ENCODE results near the gene TBC1D22B.

The TBC1D22B gene

DNA sequence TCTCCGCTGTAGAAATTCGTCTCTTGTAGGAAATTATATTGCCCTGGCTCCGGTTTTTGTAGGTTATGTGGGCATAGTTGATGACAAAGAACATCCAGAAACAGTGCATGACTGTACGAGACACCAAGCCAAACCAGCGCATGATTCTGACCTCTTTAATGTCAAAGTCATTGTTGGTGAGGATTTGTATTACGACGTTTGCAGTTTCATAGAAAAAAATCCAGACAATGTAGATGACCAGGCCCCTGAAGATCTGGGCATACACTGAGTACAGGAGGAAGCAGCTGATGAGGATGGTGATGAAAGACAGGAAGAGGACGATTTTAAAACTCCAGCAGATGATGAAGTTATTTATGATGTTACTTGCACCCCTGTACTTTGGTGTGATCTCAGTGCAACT lies 39.1 kb upstream of the TBC1D22B start:
- TF ChIP-seq, protein P1, sequence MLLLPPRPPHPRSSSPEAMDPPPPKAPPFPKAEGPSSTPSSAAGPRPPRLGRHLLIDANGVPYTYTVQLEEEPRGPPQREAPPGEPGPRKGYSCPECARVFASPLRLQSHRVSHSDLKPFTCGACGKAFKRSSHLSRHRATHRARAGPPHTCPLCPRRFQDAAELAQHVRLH (tag by site-specific recombination; IDR thresholded peaks at IDR 0.05), result no peak
- no peak for TF ChIP-seq ZNF473 (tag by site-specific recombination; IDR thresholded peaks at IDR 0.05)
- TF ChIP-seq, protein P2, sequence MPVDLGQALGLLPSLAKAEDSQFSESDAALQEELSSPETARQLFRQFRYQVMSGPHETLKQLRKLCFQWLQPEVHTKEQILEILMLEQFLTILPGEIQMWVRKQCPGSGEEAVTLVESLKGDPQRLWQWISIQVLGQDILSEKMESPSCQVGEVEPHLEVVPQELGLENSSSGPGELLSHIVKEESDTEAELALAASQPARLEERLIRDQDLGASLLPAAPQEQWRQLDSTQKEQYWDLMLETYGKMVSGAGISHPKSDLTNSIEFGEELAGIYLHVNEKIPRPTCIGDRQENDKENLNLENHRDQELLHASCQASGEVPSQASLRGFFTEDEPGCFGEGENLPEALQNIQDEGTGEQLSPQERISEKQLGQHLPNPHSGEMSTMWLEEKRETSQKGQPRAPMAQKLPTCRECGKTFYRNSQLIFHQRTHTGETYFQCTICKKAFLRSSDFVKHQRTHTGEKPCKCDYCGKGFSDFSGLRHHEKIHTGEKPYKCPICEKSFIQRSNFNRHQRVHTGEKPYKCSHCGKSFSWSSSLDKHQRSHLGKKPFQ (tag by site-specific recombination; IDR thresholded peaks at IDR 0.05), result no peak
- no peak for TF ChIP-seq ZNF624 (tag by site-specific recombination; IDR thresholded peaks at IDR 0.05)
- Histone ChIP-seq H3K9me3 (ENCODE audit: control insufficient read depth, insufficient read depth, low read depth, low read length) (no peaks in the 10 kb centered on the region), H3K4me1 (ENCODE audit: control insufficient read depth, insufficient read depth, low read length) (peaks cover 6% of the 10 kb centered on the region), H3K27ac (ENCODE audit: extremely low read depth, low read depth, low read length) (no peak overlapping the region), H3K36me3 (ENCODE audit: control insufficient read depth in 2 of 2, insufficient read depth in 1 of 2, low read length in 2 of 2) (no peaks in the 10 kb centered on the region), H3K4me3 (ENCODE audit: low read depth, low read length) (no peak overlapping the region)
- POLR2A ChIA-PET, result no interaction called here
- CTCF ChIA-PET, result interaction anchor here (3.8 to 4.4 kb wide), 2 partner anchors 9 to 197 kb away, joined by 10 to 41 read pairs; no protein-coding TSS in a partner anchor

DNA sequence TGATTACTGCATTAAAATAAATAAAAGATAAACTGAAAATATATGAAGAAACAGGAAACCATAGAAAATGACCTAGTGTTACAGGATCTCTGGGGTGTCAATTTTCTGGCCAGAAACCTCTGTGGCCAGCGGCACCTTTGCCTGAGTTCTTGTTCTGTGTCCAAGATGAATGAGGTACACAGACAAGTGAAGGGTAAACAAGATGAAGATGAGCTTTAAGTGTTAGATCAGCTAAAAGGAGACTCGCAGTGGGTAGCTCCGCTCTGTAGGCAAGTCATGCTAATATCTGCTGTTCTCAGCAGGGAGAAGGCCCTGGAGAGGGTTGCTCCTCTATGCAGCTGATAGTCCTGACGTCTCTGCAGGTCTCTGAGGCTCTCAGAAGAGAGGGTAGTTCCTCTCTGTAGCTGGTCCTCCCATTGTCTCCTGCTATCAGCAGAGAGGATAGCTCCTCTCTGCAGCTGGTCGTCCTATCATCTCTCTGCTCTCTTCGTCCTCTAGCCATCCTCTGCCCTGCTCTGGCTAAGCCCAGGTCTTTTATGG lies 35.9 kb upstream of the TBC1D22B start:
- TF ChIP-seq ZNF585B (tag by site-specific recombination; IDR thresholded peaks at IDR 0.05) (no peak), MYNN (tag by site-specific recombination; IDR thresholded peaks at IDR 0.05; ENCODE audit: borderline replicate concordance) (no peak), ZNF747 (tag by site-specific recombination; IDR thresholded peaks at IDR 0.05) (no peak), ZNF610 (tag by site-specific recombination; IDR thresholded peaks at IDR 0.05; ENCODE audit: borderline replicate concordance) (no peak), KLF16 (tag by site-specific recombination; IDR thresholded peaks at IDR 0.05) (no peak), ZNF677 (tag by site-specific recombination; IDR thresholded peaks at IDR 0.05) (no peak)
- TF ChIP-seq, protein P3, sequence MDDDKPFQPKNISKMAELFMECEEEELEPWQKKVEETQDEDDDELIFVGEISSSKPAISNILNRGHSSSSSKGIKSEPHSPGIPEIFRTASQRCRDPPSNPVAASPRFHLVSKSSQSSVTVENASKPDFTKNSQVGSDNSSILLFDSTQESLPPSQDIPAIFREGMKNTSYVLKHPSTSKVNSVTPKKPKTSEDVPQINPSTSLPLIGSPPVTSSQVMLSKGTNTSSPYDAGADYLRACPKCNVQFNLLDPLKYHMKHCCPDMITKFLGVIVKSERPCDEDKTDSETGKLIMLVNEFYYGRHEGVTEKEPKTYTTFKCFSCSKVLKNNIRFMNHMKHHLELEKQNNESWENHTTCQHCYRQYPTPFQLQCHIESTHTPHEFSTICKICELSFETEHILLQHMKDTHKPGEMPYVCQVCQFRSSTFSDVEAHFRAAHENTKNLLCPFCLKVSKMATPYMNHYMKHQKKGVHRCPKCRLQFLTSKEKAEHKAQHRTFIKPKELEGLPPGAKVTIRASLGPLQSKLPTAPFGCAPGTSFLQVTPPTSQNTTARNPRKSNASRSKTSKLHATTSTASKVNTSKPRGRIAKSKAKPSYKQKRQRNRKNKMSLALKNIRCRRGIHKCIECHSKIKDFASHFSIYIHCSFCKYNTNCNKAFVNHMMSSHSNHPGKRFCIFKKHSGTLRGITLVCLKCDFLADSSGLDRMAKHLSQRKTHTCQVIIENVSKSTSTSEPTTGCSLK (tag by site-specific recombination; IDR thresholded peaks at IDR 0.05), result no peak
- TF ChIP-seq, protein P4, sequence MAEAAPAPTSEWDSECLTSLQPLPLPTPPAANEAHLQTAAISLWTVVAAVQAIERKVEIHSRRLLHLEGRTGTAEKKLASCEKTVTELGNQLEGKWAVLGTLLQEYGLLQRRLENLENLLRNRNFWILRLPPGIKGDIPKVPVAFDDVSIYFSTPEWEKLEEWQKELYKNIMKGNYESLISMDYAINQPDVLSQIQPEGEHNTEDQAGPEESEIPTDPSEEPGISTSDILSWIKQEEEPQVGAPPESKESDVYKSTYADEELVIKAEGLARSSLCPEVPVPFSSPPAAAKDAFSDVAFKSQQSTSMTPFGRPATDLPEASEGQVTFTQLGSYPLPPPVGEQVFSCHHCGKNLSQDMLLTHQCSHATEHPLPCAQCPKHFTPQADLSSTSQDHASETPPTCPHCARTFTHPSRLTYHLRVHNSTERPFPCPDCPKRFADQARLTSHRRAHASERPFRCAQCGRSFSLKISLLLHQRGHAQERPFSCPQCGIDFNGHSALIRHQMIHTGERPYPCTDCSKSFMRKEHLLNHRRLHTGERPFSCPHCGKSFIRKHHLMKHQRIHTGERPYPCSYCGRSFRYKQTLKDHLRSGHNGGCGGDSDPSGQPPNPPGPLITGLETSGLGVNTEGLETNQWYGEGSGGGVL (tag by site-specific recombination; IDR thresholded peaks at IDR 0.05), result no peak
- TF ChIP-seq, protein P5, sequence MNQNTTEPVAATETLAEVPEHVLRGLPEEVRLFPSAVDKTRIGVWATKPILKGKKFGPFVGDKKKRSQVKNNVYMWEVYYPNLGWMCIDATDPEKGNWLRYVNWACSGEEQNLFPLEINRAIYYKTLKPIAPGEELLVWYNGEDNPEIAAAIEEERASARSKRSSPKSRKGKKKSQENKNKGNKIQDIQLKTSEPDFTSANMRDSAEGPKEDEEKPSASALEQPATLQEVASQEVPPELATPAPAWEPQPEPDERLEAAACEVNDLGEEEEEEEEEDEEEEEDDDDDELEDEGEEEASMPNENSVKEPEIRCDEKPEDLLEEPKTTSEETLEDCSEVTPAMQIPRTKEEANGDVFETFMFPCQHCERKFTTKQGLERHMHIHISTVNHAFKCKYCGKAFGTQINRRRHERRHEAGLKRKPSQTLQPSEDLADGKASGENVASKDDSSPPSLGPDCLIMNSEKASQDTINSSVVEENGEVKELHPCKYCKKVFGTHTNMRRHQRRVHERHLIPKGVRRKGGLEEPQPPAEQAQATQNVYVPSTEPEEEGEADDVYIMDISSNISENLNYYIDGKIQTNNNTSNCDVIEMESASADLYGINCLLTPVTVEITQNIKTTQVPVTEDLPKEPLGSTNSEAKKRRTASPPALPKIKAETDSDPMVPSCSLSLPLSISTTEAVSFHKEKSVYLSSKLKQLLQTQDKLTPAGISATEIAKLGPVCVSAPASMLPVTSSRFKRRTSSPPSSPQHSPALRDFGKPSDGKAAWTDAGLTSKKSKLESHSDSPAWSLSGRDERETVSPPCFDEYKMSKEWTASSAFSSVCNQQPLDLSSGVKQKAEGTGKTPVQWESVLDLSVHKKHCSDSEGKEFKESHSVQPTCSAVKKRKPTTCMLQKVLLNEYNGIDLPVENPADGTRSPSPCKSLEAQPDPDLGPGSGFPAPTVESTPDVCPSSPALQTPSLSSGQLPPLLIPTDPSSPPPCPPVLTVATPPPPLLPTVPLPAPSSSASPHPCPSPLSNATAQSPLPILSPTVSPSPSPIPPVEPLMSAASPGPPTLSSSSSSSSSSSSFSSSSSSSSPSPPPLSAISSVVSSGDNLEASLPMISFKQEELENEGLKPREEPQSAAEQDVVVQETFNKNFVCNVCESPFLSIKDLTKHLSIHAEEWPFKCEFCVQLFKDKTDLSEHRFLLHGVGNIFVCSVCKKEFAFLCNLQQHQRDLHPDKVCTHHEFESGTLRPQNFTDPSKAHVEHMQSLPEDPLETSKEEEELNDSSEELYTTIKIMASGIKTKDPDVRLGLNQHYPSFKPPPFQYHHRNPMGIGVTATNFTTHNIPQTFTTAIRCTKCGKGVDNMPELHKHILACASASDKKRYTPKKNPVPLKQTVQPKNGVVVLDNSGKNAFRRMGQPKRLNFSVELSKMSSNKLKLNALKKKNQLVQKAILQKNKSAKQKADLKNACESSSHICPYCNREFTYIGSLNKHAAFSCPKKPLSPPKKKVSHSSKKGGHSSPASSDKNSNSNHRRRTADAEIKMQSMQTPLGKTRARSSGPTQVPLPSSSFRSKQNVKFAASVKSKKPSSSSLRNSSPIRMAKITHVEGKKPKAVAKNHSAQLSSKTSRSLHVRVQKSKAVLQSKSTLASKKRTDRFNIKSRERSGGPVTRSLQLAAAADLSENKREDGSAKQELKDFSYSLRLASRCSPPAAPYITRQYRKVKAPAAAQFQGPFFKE (tag by site-specific recombination; IDR thresholded peaks at IDR 0.05; ENCODE audit: borderline replicate concordance), result no peak
- Histone ChIP-seq H3K4me3 (ENCODE audit: low read depth, low read length) (peak overlapping the region; percentile 64), H3K9me3 (ENCODE audit: control insufficient read depth, insufficient read depth, low read depth, low read length) (no peaks in the 10 kb centered on the region), H3K4me1 (ENCODE audit: control insufficient read depth, insufficient read depth, low read length) (peaks cover 6% of the 10 kb centered on the region), H3K36me3 (ENCODE audit: control insufficient read depth in 2 of 2, insufficient read depth in 1 of 2, low read length in 2 of 2) (no peaks in the 10 kb centered on the region), H3K27ac (ENCODE audit: extremely low read depth, low read depth, low read length) (peak overlapping the region; percentile 68; the same call in 1 of the 2 replicates)
- POLR2A ChIA-PET, result interaction anchor here (0.8 to 2.6 kb wide), 5 partner anchors 9 to 347 kb away, joined by 3 to 27 read pairs (median 4); partner anchors contain the start of genes PPIL1, TBC1D22B and TMEM217
- CTCF ChIA-PET, result interaction anchor here (1.0 to 4.4 kb wide), 5 partner anchors 13 to 203 kb away, joined by 3 to 41 read pairs (median 8); no protein-coding TSS in a partner anchor

Measured in HEK293 (cell line).